WERI-Rb-1 (cell line): Measurements from ENCODE around the gene RAPGEF1.

ENCODE experiments used
- DNase-seq: peaks from one replicate; pipeline ENCODE4 v3.0.0-alpha.2; 2020
- H3K27ac ChIP-seq: fragments of 250-450 bp; sonication (Bioruptor Pico); 2 replicates; pipeline ENCODE4 v1.5.1; 2020; ENCODE audit warnings: mild to moderate bottlenecking, moderate library complexity
- H3K27me3 ChIP-seq: fragments of 250-450 bp; sonication (Bioruptor Pico); 2 replicates; pipeline ENCODE4 v1.5.1; 2021; ENCODE audit warnings: mild to moderate bottlenecking, low read depth, moderate library complexity; ENCODE audit not compliant: insufficient read depth, severe bottlenecking
- H3K36me3 ChIP-seq: fragments of 250-450 bp; sonication (Bioruptor Pico); 2 replicates; pipeline ENCODE4 v1.5.1; 2020; ENCODE audit warnings: mild to moderate bottlenecking, moderate library complexity
- H3K4me3 ChIP-seq: 2 replicates; pipeline ENCODE4 v1.5.1; 2011; ENCODE audit warnings: low read depth, mild to moderate bottlenecking, control low read depth, low read length
- H3K9me3 ChIP-seq: fragments of 250-450 bp; sonication (Bioruptor Pico); 2 replicates; pipeline ENCODE4 v1.5.1; 2021; ENCODE audit warnings: mild to moderate bottlenecking, moderate library complexity; ENCODE audit not compliant: severe bottlenecking
- CTCF ChIP-seq: IDR thresholded peaks from 2 replicates; pipeline ENCODE4 v1.5.1; 2011; ENCODE audit warnings: low read depth, mild to moderate bottlenecking, control low read depth, inconsistent platforms, low read length

Gene RAPGEF1

GRCh38 chr9:131574730-131575640, 164.9 kb downstream of the RAPGEF1 start:
- Histone ChIP-seq H3K27me3 (no peaks in the 10 kb centered on the region), H3K36me3 (peaks cover 19% of the 10 kb centered on the region), H3K27ac (no peak overlapping the region), H3K9me3 (no peaks in the 10 kb centered on the region), H3K4me3 (no peak overlapping the region)
- TF ChIP-seq CTCF = no peak
- DNase-seq = no peak

- Histone ChIP-seq H3K27ac (no peak overlapping the region), H3K9me3 (peaks cover 4% of the 10 kb centered on the region), H3K4me3 (no peak overlapping the region), H3K27me3 (no peaks in the 10 kb centered on the region), H3K36me3 (no peaks in the 10 kb centered on the region)
- TF ChIP-seq CTCF = no peak
- no peak for DNase-seq
These were observed 172.0 kb downstream of the RAPGEF1 start for GRCh38 chr9:131567910-131568309.

- H3K36me3 ChIP-seq = no peaks in the 10 kb centered on the region
- peaks cover 4% of the 10 kb centered on the region for H3K9me3 ChIP-seq
- no peak overlapping the region for H3K4me3 ChIP-seq
- no peak for TF ChIP-seq CTCF
- H3K27me3 ChIP-seq = no peaks in the 10 kb centered on the region
- H3K27ac ChIP-seq = no peak overlapping the region
- no peak for DNase-seq
These were observed 173.7 kb downstream of the RAPGEF1 start for GRCh38 chr9:131566158-131566557.

- no peaks in the 10 kb centered on the region for H3K36me3 ChIP-seq
- no peak overlapping the region for H3K27ac ChIP-seq
- H3K9me3 ChIP-seq = peaks cover 4% of the 10 kb centered on the region
- H3K27me3 ChIP-seq = no peaks in the 10 kb centered on the region
- no peak overlapping the region for H3K4me3 ChIP-seq
- DNase-seq = no peak
- no peak for TF ChIP-seq CTCF
These were observed 174.5 kb downstream of the RAPGEF1 start for GRCh38 chr9:131565369-131565768.

- Histone ChIP-seq H3K4me3 (no peak overlapping the region), H3K9me3 (peaks cover 4% of the 10 kb centered on the region), H3K27ac (no peak overlapping the region), H3K27me3 (no peaks in the 10 kb centered on the region), H3K36me3 (no peaks in the 10 kb centered on the region)
- DNase-seq = no peak
- TF ChIP-seq CTCF = no peak
These were observed 177.6 kb downstream of the RAPGEF1 start for GRCh38 chr9:131562032-131562959.
